GM19324 (cell line): Measurements from ENCODE around the gene CCSER1.
A peak's percentile ranks its signal among the peaks of the same experiment; 100 is the strongest.

Source experiments
- ATAC-seq: cut with Tn5 transposase; IDR thresholded peaks from one replicate; pipeline ENCODE4 v1.9.1; 2021; ENCODE audit warnings: mild to moderate bottlenecking, moderate library complexity; ENCODE audit not compliant: unreplicated experiment, low FRiP score

CCSER1 gene

GRCh38 chr4:90127706-90128345, 632 bp downstream of the CCSER1 start:
- ATAC-seq = peak; percentile 28

GRCh38 chr4:90128961-90129495, 1.8 kb downstream of the CCSER1 start:
- no peak for ATAC-seq

- no peak for ATAC-seq
These were observed 2.9 kb downstream of the CCSER1 start for GRCh38 chr4:90130076-90130475.

GRCh38 chr4:90137555-90137954, 10.4 kb downstream of the CCSER1 start:
- no peak for ATAC-seq

GRCh38 chr4:90142081-90142480, 14.9 kb downstream of the CCSER1 start:
- no peak for ATAC-seq

GRCh38 chr4:90145319-90145718, 18.1 kb downstream of the CCSER1 start:
- ATAC-seq = no peak

- ATAC-seq = no peak
These were observed 19.1 kb downstream of the CCSER1 start for GRCh38 chr4:90146306-90146705.

- no peak for ATAC-seq
These were observed 21.5 kb downstream of the CCSER1 start for GRCh38 chr4:90148574-90149148.

- no peak for ATAC-seq
These were observed 24.8 kb downstream of the CCSER1 start for GRCh38 chr4:90152024-90152423.

- ATAC-seq = no peak
These were observed 32.0 kb downstream of the CCSER1 start for GRCh38 chr4:90159193-90159592.

- no peak for ATAC-seq
These were observed 32.9 kb downstream of the CCSER1 start for GRCh38 chr4:90160044-90160443.

GRCh38 chr4:90162566-90162965, 35.4 kb downstream of the CCSER1 start:
- no peak for ATAC-seq

- ATAC-seq = no peak
These were observed 36.7 kb downstream of the CCSER1 start for GRCh38 chr4:90163872-90164271.

- ATAC-seq = no peak
These were observed 38.7 kb downstream of the CCSER1 start for GRCh38 chr4:90165883-90166282.

- ATAC-seq = no peak
These were observed 44.3 kb downstream of the CCSER1 start for GRCh38 chr4:90171491-90171890.

- no peak for ATAC-seq
These were observed 47.4 kb downstream of the CCSER1 start for GRCh38 chr4:90174621-90175023.

GRCh38 chr4:90181644-90182043, 54.5 kb downstream of the CCSER1 start:
- no peak for ATAC-seq

- ATAC-seq = no peak
These were observed 56.1 kb downstream of the CCSER1 start for GRCh38 chr4:90183254-90183653.

- ATAC-seq = no peak
These were observed 57.4 kb downstream of the CCSER1 start for GRCh38 chr4:90184560-90184959.

- ATAC-seq = no peak
These were observed 58.2 kb downstream of the CCSER1 start for GRCh38 chr4:90185416-90185815.

GRCh38 chr4:90186229-90186628, 59.0 kb downstream of the CCSER1 start:
- no peak for ATAC-seq

GRCh38 chr4:90187148-90187884, 60.1 kb downstream of the CCSER1 start:
- no peak for ATAC-seq
